H1 (cell line): Measurements from ENCODE around the gene AP1G2. TPM values are rescaled to one million over a fixed set of nuclear protein-coding genes. Genes with fewer than 3 reads are reported as not detected.

Experiments used
- ASH2L ChIP-seq: fragments of 200-600, 300-600 bp; sonication (generic); IDR thresholded peaks from one replicate; pipeline ENCODE4 v1.7.1; 2017; ENCODE audit warnings: low read length
- RAD21 ChIP-seq, 2 experiments: IDR thresholded peaks in 1 of 2; conservative IDR thresholded peaks in 1 of 2; 2 replicates each; pipeline ENCODE4 v1.6.1; 2011; ENCODE audit warnings: low read depth in 2 of 2, low read length in 2 of 2, improper control_type of control experiment in 1 of 2, inconsistent platforms in 1 of 2, mild to moderate bottlenecking in 1 of 2, moderate library complexity in 1 of 2
- polyA plus RNA-seq, 7 experiments: library from polyadenylated mRNA; depleted of rRNA in 3 of 7; stranded (reverse) in 5 of 7; unstranded in 2 of 7; fragments of >200 nt in 5 of 7; fragments of 200-250 nt in 2 of 7; gene quantifications; 1 replicate in 5 of 7; 2 replicates in 1 of 7; 4 replicates in 1 of 7; pipeline versions ENCODE4 v1.2.1 to v1.2.3, GENCODE V29; 2011 to 2013; ENCODE audit warnings: missing spikeins in 2 of 7, mixed read lengths in 2 of 7
- total RNA-seq: library from RNA; stranded (reverse); fragmentation: NEBNext Ultra II Directional; extraction: Animal tissue kit (Norgen Biotek cat#: 25700); gene quantifications from 2 replicates; pipeline ENCODE4 v1.2.1, GENCODE V29; 2021
- TF ChIP-seq, protein P1 (sequence below): fragments of 300-600 bp; sonication (generic); IDR thresholded peaks from 2 replicates; pipeline ENCODE4 v1.7.1; 2012; ENCODE audit warnings: low read length, moderate library complexity, mild to moderate bottlenecking, inconsistent platforms; ENCODE audit not compliant: insufficient replicate concordance
- TF ChIP-seq, protein P2 (sequence below), 3 experiments: IDR thresholded peaks; 1 replicate in 2 of 3; 2 replicates in 1 of 3; pipeline versions ENCODE4 v1.5.1 to v1.6.1; 2011; ENCODE audit warnings: low read length in 3 of 3, mild to moderate bottlenecking in 3 of 3, inconsistent platforms in 2 of 3, low read depth in 1 of 3, moderate library complexity in 1 of 3; ENCODE audit not compliant: insufficient read depth in 1 of 3; ENCODE audit errors: control extremely low read depth in 1 of 3

AP1G2 gene
- total and polyA plus RNA-seq, 2 of the 8 experiments (the other 6 are each of a cell fraction or from before 2014, with no cell fraction given) = 70.9 to 134 TPM

DNA sequence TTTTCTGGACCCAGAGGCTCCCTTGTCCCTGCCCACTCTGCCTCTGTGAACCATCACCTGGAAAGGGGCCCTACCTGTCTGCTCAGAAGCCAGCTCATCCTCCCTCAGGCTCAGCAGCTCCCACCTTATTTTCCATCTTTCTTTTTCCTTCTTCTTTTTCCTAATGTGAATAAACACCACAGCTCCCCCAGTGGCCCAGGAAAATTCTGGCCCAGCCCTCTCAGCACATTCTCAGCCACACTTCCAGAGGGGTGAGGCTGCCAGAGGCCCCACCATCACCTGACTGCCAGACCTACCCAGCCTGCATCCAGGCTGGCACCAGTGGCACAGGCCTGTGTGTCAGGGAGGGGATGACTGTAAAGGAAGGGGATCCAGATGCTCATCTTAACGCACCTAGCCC lies 39.0 kb downstream of the AP1G2 start (continued):
- TF ChIP-seq, protein P1, sequence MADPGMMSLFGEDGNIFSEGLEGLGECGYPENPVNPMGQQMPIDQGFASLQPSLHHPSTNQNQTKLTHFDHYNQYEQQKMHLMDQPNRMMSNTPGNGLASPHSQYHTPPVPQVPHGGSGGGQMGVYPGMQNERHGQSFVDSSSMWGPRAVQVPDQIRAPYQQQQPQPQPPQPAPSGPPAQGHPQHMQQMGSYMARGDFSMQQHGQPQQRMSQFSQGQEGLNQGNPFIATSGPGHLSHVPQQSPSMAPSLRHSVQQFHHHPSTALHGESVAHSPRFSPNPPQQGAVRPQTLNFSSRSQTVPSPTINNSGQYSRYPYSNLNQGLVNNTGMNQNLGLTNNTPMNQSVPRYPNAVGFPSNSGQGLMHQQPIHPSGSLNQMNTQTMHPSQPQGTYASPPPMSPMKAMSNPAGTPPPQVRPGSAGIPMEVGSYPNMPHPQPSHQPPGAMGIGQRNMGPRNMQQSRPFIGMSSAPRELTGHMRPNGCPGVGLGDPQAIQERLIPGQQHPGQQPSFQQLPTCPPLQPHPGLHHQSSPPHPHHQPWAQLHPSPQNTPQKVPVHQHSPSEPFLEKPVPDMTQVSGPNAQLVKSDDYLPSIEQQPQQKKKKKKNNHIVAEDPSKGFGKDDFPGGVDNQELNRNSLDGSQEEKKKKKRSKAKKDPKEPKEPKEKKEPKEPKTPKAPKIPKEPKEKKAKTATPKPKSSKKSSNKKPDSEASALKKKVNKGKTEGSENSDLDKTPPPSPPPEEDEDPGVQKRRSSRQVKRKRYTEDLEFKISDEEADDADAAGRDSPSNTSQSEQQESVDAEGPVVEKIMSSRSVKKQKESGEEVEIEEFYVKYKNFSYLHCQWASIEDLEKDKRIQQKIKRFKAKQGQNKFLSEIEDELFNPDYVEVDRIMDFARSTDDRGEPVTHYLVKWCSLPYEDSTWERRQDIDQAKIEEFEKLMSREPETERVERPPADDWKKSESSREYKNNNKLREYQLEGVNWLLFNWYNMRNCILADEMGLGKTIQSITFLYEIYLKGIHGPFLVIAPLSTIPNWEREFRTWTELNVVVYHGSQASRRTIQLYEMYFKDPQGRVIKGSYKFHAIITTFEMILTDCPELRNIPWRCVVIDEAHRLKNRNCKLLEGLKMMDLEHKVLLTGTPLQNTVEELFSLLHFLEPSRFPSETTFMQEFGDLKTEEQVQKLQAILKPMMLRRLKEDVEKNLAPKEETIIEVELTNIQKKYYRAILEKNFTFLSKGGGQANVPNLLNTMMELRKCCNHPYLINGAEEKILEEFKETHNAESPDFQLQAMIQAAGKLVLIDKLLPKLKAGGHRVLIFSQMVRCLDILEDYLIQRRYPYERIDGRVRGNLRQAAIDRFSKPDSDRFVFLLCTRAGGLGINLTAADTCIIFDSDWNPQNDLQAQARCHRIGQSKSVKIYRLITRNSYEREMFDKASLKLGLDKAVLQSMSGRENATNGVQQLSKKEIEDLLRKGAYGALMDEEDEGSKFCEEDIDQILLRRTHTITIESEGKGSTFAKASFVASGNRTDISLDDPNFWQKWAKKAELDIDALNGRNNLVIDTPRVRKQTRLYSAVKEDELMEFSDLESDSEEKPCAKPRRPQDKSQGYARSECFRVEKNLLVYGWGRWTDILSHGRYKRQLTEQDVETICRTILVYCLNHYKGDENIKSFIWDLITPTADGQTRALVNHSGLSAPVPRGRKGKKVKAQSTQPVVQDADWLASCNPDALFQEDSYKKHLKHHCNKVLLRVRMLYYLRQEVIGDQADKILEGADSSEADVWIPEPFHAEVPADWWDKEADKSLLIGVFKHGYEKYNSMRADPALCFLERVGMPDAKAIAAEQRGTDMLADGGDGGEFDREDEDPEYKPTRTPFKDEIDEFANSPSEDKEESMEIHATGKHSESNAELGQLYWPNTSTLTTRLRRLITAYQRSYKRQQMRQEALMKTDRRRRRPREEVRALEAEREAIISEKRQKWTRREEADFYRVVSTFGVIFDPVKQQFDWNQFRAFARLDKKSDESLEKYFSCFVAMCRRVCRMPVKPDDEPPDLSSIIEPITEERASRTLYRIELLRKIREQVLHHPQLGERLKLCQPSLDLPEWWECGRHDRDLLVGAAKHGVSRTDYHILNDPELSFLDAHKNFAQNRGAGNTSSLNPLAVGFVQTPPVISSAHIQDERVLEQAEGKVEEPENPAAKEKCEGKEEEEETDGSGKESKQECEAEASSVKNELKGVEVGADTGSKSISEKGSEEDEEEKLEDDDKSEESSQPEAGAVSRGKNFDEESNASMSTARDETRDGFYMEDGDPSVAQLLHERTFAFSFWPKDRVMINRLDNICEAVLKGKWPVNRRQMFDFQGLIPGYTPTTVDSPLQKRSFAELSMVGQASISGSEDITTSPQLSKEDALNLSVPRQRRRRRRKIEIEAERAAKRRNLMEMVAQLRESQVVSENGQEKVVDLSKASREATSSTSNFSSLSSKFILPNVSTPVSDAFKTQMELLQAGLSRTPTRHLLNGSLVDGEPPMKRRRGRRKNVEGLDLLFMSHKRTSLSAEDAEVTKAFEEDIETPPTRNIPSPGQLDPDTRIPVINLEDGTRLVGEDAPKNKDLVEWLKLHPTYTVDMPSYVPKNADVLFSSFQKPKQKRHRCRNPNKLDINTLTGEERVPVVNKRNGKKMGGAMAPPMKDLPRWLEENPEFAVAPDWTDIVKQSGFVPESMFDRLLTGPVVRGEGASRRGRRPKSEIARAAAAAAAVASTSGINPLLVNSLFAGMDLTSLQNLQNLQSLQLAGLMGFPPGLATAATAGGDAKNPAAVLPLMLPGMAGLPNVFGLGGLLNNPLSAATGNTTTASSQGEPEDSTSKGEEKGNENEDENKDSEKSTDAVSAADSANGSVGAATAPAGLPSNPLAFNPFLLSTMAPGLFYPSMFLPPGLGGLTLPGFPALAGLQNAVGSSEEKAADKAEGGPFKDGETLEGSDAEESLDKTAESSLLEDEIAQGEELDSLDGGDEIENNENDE = no peak
- TF ChIP-seq RAD21 (IDR thresholded peaks at IDR 0.05 in 1 of 2, conservative IDR thresholded peaks at IDR 0.05 in 1 of 2; ENCODE audit: low read depth in 2 of 2, low read length in 2 of 2) (peak; percentile 34 to 50; a peak in 3 of 4 replicates), ASH2L (no peak)
- TF ChIP-seq, protein P2, sequence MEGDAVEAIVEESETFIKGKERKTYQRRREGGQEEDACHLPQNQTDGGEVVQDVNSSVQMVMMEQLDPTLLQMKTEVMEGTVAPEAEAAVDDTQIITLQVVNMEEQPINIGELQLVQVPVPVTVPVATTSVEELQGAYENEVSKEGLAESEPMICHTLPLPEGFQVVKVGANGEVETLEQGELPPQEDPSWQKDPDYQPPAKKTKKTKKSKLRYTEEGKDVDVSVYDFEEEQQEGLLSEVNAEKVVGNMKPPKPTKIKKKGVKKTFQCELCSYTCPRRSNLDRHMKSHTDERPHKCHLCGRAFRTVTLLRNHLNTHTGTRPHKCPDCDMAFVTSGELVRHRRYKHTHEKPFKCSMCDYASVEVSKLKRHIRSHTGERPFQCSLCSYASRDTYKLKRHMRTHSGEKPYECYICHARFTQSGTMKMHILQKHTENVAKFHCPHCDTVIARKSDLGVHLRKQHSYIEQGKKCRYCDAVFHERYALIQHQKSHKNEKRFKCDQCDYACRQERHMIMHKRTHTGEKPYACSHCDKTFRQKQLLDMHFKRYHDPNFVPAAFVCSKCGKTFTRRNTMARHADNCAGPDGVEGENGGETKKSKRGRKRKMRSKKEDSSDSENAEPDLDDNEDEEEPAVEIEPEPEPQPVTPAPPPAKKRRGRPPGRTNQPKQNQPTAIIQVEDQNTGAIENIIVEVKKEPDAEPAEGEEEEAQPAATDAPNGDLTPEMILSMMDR (IDR thresholded peaks at IDR 0.05; ENCODE audit: control extremely low read depth in 1 of 3, insufficient read depth in 1 of 3, low read depth in 1 of 3, low read length in 3 of 3) = peak; percentile 38 to 50 (median 48)
